Osteoblast (primary cell): ENCODE data around the gene RANBP10. TPM values are rescaled to one million over a fixed set of nuclear protein-coding genes. Genes with fewer than 3 reads are reported as not detected.

Experiments used
- DNase-seq: peaks from one replicate; pipeline ENCODE4 v3.0.0; 2011; ENCODE audit warnings: low spot score, mixed read lengths; ENCODE audit not compliant: insufficient read length; ENCODE audit errors: missing footprints
- H2AFZ ChIP-seq: 2 replicates; pipeline ENCODE4 v1.6.0; 2011; ENCODE audit warnings: mild to moderate bottlenecking, low read length
- H3K27ac ChIP-seq: 2 replicates; pipeline ENCODE4 v1.5.1; 2011; ENCODE audit warnings: mild to moderate bottlenecking, low read depth, low read length, moderate library complexity
- H3K27me3 ChIP-seq: 2 replicates; pipeline ENCODE4 v1.6.0; 2012; ENCODE audit warnings: mild to moderate bottlenecking, control low read depth, inconsistent platforms, low read length, moderate library complexity; ENCODE audit not compliant: insufficient read depth
- H3K36me3 ChIP-seq: 2 replicates; pipeline ENCODE4 v1.5.1; 2011; ENCODE audit warnings: mild to moderate bottlenecking, low read length, control low read depth, moderate library complexity; ENCODE audit not compliant: insufficient read depth
- H3K4me1 ChIP-seq: 2 replicates; pipeline ENCODE4 v1.5.1; 2011; ENCODE audit warnings: mild to moderate bottlenecking, low read length, control low read depth, moderate library complexity; ENCODE audit not compliant: insufficient read depth
- H3K4me2 ChIP-seq: 2 replicates; pipeline ENCODE4 v1.6.0; 2011; ENCODE audit warnings: mild to moderate bottlenecking, low read length; ENCODE audit not compliant: insufficient read depth
- H3K4me3 ChIP-seq: fragments of 200-600 bp; sonication (generic); 3 replicates; pipeline ENCODE4 v1.5.1; 2012; ENCODE audit warnings: mild to moderate bottlenecking, low read length, inconsistent platforms; ENCODE audit not compliant: insufficient read depth
- H3K79me2 ChIP-seq: 2 replicates; pipeline ENCODE4 v1.6.0; 2012; ENCODE audit warnings: mild to moderate bottlenecking, low read length, control low read depth, inconsistent platforms; ENCODE audit not compliant: insufficient read depth
- H3K9me3 ChIP-seq: 2 replicates; pipeline ENCODE4 v1.5.1; 2011; ENCODE audit warnings: low read depth, low read length, control low read depth
- H4K20me1 ChIP-seq: 2 replicates; pipeline ENCODE4 v1.6.0; 2012; ENCODE audit warnings: mild to moderate bottlenecking, low read length, control low read depth; ENCODE audit not compliant: insufficient read depth
- CTCF ChIP-seq: IDR thresholded peaks from 2 replicates; pipeline ENCODE4 v1.5.1; 2011; ENCODE audit warnings: mild to moderate bottlenecking, low read depth, low read length, moderate library complexity; ENCODE audit errors: extremely low read depth
- total RNA-seq: library from RNA; depleted of rRNA; stranded (reverse); fragments of >200 nt; gene quantifications from 2 replicates; pipeline ENCODE4 v1.2.3, GENCODE V29; 2012

Gene RANBP10
- total RNA-seq, 1 donor = 5.4 TPM

- TF ChIP-seq CTCF = no peak
- DNase-seq = no peak
- Histone ChIP-seq H2AFZ (peak overlapping the region; percentile 97), H3K4me3 (peak overlapping the region; percentile 81), H3K27ac (peak overlapping the region; percentile 76), H4K20me1 (no peaks in the 10 kb centered on the region), H3K79me2 (peaks cover 26% of the 10 kb centered on the region), H3K4me2 (peak overlapping the region; percentile 90), H3K27me3 (no peaks in the 10 kb centered on the region), H3K9me3 (no peaks in the 10 kb centered on the region), H3K4me1 (peaks cover 12% of the 10 kb centered on the region), H3K36me3 (peaks cover 27% of the 10 kb centered on the region)
Observed at GRCh38 chr16:67834242-67834614, 27.9 kb upstream of the RANBP10 start.

- H3K27ac ChIP-seq = peak overlapping the region; percentile 76
- H3K36me3 ChIP-seq = peaks cover 30% of the 10 kb centered on the region
- H3K9me3 ChIP-seq = no peaks in the 10 kb centered on the region
- no peak for TF ChIP-seq CTCF
- peaks cover 12% of the 10 kb centered on the region for H3K4me1 ChIP-seq
- H2AFZ ChIP-seq = peak overlapping the region; percentile 97
- H3K79me2 ChIP-seq = peaks cover 26% of the 10 kb centered on the region
- H3K27me3 ChIP-seq = no peaks in the 10 kb centered on the region
- peak overlapping the region; percentile 90 for H3K4me2 ChIP-seq
- no peaks in the 10 kb centered on the region for H4K20me1 ChIP-seq
- H3K4me3 ChIP-seq = peak overlapping the region; percentile 81
- DNase-seq = peak; percentile 99
Observed at GRCh38 chr16:67833415-67834241, 27.3 kb upstream of the RANBP10 start.

GRCh38 chr16:67833030-67833414 is 26.7 kb upstream of the RANBP10 start:
- no peak for TF ChIP-seq CTCF
- peak; percentile 98 for DNase-seq
- no peaks in the 10 kb centered on the region for H3K9me3 ChIP-seq
- H2AFZ ChIP-seq = peak overlapping the region; percentile 97
- peak overlapping the region; percentile 81 for H3K4me3 ChIP-seq
- H3K79me2 ChIP-seq = peaks cover 26% of the 10 kb centered on the region
- H3K27me3 ChIP-seq = no peaks in the 10 kb centered on the region
- peaks cover 36% of the 10 kb centered on the region for H3K36me3 ChIP-seq
- H3K4me2 ChIP-seq = peak overlapping the region; percentile 90
- no peaks in the 10 kb centered on the region for H4K20me1 ChIP-seq
- peaks cover 12% of the 10 kb centered on the region for H3K4me1 ChIP-seq
- peak overlapping the region; percentile 76 for H3K27ac ChIP-seq

- DNase-seq = no peak
- no peaks in the 10 kb centered on the region for H4K20me1 ChIP-seq
- no peak overlapping the region for H3K27ac ChIP-seq
- H3K4me1 ChIP-seq = peaks cover 9% of the 10 kb centered on the region
- H3K36me3 ChIP-seq = peaks cover 40% of the 10 kb centered on the region
- no peak for TF ChIP-seq CTCF
- H3K4me3 ChIP-seq = no peak overlapping the region
- no peak overlapping the region for H2AFZ ChIP-seq
- peaks cover 22% of the 10 kb centered on the region for H3K79me2 ChIP-seq
- no peaks in the 10 kb centered on the region for H3K9me3 ChIP-seq
- H3K27me3 ChIP-seq = no peaks in the 10 kb centered on the region
- H3K4me2 ChIP-seq = no peak overlapping the region
Observed at GRCh38 chr16:67828651-67829050, 22.3 kb upstream of the RANBP10 start.
